Measurements from ENCODE around the gene BMS1. TPM values are rescaled to one million over a fixed set of nuclear protein-coding genes. Genes with fewer than 3 reads are reported as not detected.

BMS1 gene
- polyA plus RNA-seq, 1 of the 3 experiments (the other 2 are of a cell fraction): 4.9 TPM

DNA sequence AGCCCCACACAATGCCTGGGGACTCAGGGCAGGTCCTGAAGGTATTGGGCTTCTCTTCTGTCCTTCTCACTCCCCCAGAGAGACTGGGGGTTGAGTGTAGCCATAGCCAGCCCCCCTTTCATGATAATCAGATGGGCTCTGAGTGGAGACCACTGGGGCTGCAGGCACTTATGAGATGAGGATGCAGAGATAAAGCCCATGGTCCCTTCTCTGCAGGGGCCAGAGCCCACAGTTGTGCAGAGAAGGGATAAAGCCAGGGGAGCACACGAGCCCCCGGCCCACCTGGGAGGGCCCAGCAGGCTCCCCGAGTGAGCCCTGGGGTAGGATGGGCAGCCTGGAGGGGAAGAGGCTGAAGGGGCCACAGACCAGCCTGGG is 96.2 kb downstream of the BMS1 start:
- Histone ChIP-seq H3K36me3 (replicated peaks in 1 of 2; ENCODE audit: control insufficient read depth in 1 of 2, insufficient read depth in 2 of 2, low read length in 1 of 2) (no peaks in the 10 kb centered on the region), H3K9ac (no peak overlapping the region), H3K4me3 (ENCODE audit: low read depth in 2 of 2, low read length in 1 of 2) (no peak overlapping the region), H2AFZ (ENCODE audit: low read depth) (no peak overlapping the region), H4K20me1 (ENCODE audit: insufficient read depth) (no peaks in the 10 kb centered on the region), H3K79me2 (ENCODE audit: insufficient read depth) (no peaks in the 10 kb centered on the region), H3F3A (replicated peaks; ENCODE audit: insufficient read depth) (no peaks in the 10 kb centered on the region), H3K9me3 (no peaks in the 10 kb centered on the region), H3K27ac (ENCODE audit: low read depth in 2 of 2, low read length in 1 of 2) (no peak overlapping the region; a peak in 1 of 4 replicates), H3K4me2 (no peak overlapping the region), H3K27me3 (ENCODE audit: insufficient read depth) (no peaks in the 10 kb centered on the region), H3K4me1 (ENCODE audit: control insufficient read depth in 1 of 2, insufficient read depth in 2 of 2, low read depth in 1 of 2, low read length in 1 of 2) (peaks cover 0 to 50% of the 10 kb centered on the region in 2 experiments; a peak in 2 of 4 replicates), H3K9me2 (no peaks in the 10 kb centered on the region)
- ChIA-PET CTCF (interaction anchor here (1.4 kb wide), 1 partner anchor 197 kb away, joined by 3 read pairs; no protein-coding TSS in a partner anchor), POLR2A (no interaction called here)
- WGBS (ENCODE audit: low lambda C conversion rate): 21% methylated on average over 3 of the region's 3 CpGs
- no peak for DNase-seq
- no peak for TF ChIP-seq MXI1 (IDR thresholded peaks at IDR 0.05; ENCODE audit: low read depth, low read length)
- TF ChIP-seq RAD21 (IDR thresholded peaks at IDR 0.05; ENCODE audit: low read length): no peak
- TF ChIP-seq RFX5 (IDR thresholded peaks at IDR 0.05; ENCODE audit: low read length): no peak
- TF ChIP-seq NFIC (IDR thresholded peaks at IDR 0.05; ENCODE audit: borderline replicate concordance): no peak
- TF ChIP-seq, protein P1, sequence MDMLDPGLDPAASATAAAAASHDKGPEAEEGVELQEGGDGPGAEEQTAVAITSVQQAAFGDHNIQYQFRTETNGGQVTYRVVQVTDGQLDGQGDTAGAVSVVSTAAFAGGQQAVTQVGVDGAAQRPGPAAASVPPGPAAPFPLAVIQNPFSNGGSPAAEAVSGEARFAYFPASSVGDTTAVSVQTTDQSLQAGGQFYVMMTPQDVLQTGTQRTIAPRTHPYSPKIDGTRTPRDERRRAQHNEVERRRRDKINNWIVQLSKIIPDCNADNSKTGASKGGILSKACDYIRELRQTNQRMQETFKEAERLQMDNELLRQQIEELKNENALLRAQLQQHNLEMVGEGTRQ (IDR thresholded peaks at IDR 0.05; ENCODE audit: borderline replicate concordance, low read depth, low read length): no peak
- no peak for TF ChIP-seq TAF1 (IDR thresholded peaks at IDR 0.05; ENCODE audit: borderline replicate concordance, low read depth, low read length)
- TF ChIP-seq, protein P2, sequence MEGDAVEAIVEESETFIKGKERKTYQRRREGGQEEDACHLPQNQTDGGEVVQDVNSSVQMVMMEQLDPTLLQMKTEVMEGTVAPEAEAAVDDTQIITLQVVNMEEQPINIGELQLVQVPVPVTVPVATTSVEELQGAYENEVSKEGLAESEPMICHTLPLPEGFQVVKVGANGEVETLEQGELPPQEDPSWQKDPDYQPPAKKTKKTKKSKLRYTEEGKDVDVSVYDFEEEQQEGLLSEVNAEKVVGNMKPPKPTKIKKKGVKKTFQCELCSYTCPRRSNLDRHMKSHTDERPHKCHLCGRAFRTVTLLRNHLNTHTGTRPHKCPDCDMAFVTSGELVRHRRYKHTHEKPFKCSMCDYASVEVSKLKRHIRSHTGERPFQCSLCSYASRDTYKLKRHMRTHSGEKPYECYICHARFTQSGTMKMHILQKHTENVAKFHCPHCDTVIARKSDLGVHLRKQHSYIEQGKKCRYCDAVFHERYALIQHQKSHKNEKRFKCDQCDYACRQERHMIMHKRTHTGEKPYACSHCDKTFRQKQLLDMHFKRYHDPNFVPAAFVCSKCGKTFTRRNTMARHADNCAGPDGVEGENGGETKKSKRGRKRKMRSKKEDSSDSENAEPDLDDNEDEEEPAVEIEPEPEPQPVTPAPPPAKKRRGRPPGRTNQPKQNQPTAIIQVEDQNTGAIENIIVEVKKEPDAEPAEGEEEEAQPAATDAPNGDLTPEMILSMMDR (IDR thresholded peaks at IDR 0.05): no peak
- TF ChIP-seq, protein P3, sequence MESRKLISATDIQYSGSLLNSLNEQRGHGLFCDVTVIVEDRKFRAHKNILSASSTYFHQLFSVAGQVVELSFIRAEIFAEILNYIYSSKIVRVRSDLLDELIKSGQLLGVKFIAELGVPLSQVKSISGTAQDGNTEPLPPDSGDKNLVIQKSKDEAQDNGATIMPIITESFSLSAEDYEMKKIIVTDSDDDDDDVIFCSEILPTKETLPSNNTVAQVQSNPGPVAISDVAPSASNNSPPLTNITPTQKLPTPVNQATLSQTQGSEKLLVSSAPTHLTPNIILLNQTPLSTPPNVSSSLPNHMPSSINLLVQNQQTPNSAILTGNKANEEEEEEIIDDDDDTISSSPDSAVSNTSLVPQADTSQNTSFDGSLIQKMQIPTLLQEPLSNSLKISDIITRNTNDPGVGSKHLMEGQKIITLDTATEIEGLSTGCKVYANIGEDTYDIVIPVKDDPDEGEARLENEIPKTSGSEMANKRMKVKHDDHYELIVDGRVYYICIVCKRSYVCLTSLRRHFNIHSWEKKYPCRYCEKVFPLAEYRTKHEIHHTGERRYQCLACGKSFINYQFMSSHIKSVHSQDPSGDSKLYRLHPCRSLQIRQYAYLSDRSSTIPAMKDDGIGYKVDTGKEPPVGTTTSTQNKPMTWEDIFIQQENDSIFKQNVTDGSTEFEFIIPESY (IDR thresholded peaks at IDR 0.05; ENCODE audit: borderline replicate concordance, low read depth): no peak
- no peak for TF ChIP-seq FOXM1 (IDR thresholded peaks at IDR 0.05; ENCODE audit: low read depth)
- TF ChIP-seq SIN3A (IDR thresholded peaks at IDR 0.05; ENCODE audit: borderline replicate concordance, low read depth, low read length): no peak
- TF ChIP-seq GABPA (IDR thresholded peaks at IDR 0.05; ENCODE audit: low read depth): no peak
- no peak for TF ChIP-seq MEF2A (IDR thresholded peaks at IDR 0.05; ENCODE audit: borderline replicate concordance, low read depth)
- TF ChIP-seq GATA2 (CRISPR knock-in tag; IDR thresholded peaks at IDR 0.05): no peak
- no peak for TF ChIP-seq PBX3 (IDR thresholded peaks at IDR 0.05)
- no peak for TF ChIP-seq JUND (IDR thresholded peaks at IDR 0.05)
- TF ChIP-seq RCOR1 (IDR thresholded peaks at IDR 0.05; ENCODE audit: low read length): no peak
- TF ChIP-seq YY1 (IDR thresholded peaks at IDR 0.05; ENCODE audit: low read depth): no peak
